ENCODE results near the gene DIDO1. TPM values are rescaled to one million over a fixed set of nuclear protein-coding genes. Genes with fewer than 3 reads are reported as not detected.

DIDO1 gene
- total and polyA plus RNA-seq, 2 of the 13 experiments (the other 11 are each of a cell fraction or from before 2014, with no cell fraction given) = 75.0 to 75.1 TPM

DNA sequence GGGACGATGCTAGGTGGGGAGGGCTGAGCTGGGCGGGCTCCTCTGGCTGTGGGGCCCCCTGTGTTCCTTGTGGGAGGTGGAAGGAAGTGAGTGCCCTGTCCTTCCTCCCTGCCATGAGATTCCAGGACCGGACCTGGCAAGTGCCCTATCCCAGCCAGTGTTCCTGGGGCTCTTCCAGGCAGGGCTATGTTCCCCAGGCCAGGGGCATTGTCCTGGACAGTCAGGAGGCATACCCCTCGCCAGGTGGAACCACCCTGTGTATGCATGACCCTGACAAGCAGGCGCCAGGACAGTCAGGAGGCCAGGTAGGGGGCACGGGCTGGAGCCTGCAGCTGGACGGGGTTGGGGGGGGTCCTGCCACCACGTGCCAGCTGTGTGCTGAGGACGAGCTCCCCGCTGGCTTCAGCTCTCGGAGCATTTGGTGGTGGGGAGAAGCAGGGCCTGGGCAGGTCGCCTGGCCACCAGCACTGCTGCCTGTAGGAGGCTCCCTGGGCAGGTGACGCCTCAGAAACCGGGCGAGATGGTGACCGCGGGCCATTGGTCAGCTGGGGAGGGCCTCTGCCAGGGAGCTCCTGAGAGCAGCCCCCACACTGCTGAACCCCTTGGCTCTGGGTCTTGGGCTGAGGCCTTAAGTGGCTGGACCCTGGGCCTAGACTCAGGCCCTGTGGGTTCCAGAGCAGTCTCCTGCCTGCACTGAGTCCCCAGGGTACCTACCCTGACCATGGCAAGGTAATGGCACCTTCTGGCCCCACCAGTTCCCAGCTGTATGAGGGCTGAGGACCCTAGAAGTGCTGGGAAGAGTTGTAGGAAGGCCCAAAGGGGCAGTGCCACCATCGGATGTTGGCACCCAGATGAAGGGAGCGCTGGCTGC is 26.9 kb upstream of the DIDO1 start (continued):
- TF ChIP-seq, protein P1, sequence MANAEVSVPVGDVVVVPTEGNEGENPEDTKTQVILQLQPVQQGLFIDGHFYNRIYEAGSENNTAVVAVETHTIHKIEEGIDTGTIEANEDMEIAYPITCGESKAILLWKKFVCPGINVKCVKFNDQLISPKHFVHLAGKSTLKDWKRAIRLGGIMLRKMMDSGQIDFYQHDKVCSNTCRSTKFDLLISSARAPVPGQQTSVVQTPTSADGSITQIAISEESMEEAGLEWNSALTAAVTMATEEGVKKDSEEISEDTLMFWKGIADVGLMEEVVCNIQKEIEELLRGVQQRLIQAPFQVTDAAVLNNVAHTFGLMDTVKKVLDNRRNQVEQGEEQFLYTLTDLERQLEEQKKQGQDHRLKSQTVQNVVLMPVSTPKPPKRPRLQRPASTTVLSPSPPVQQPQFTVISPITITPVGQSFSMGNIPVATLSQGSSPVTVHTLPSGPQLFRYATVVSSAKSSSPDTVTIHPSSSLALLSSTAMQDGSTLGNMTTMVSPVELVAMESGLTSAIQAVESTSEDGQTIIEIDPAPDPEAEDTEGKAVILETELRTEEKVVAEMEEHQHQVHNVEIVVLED (CRISPR knock-in tag; IDR thresholded peaks at IDR 0.05; ENCODE audit: borderline replicate concordance) = no peak; the same call in 1 of the 2 replicates
- TF ChIP-seq, protein P2, sequence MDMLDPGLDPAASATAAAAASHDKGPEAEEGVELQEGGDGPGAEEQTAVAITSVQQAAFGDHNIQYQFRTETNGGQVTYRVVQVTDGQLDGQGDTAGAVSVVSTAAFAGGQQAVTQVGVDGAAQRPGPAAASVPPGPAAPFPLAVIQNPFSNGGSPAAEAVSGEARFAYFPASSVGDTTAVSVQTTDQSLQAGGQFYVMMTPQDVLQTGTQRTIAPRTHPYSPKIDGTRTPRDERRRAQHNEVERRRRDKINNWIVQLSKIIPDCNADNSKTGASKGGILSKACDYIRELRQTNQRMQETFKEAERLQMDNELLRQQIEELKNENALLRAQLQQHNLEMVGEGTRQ (IDR thresholded peaks at IDR 0.05; ENCODE audit: low read depth, low read length) = 0 out of 2 replicates have a peak, but pooled peaks have one; percentile 6
- TF ChIP-seq, protein P2 (CRISPR knock-in tag; IDR thresholded peaks at IDR 0.05; ENCODE audit: borderline replicate concordance) = no peak
- TF ChIP-seq CAMTA2 (CRISPR knock-in tag; IDR thresholded peaks at IDR 0.05; ENCODE audit: borderline replicate concordance) (peak; percentile 99), TOE1 (CRISPR knock-in tag; IDR thresholded peaks at IDR 0.05) (0 out of 2 replicates have a peak, but pooled peaks have one; percentile 70), ASH2L (IDR thresholded peaks at IDR 0.05; ENCODE audit: insufficient read length, low read depth, low read length) (no peak), HOXD1 (CRISPR knock-in tag; IDR thresholded peaks at IDR 0.05) (0 out of 2 replicates have a peak, but pooled peaks have one; percentile 10), ZNF839 (CRISPR knock-in tag; IDR thresholded peaks at IDR 0.05; ENCODE audit: borderline replicate concordance) (peak; percentile 41; the same call in 1 of the 2 replicates), PPARG (CRISPR knock-in tag; conservative IDR thresholded peaks at IDR 0.05) (0 out of 2 replicates have a peak, but pooled peaks have one; percentile 15), NONO (IDR thresholded peaks at IDR 0.05) (no peak), NONO (CRISPR knock-in tag; conservative IDR thresholded peaks at IDR 0.05) (no peak), ZFP90 (CRISPR knock-in tag; IDR thresholded peaks at IDR 0.05; ENCODE audit: borderline replicate concordance) (peak; percentile 72; the same call in 1 of the 2 replicates), RCOR2 (CRISPR knock-in tag; IDR thresholded peaks at IDR 0.05) (no peak), ZNF567 (CRISPR knock-in tag; IDR thresholded peaks at IDR 0.05; ENCODE audit: borderline replicate concordance) (no peak), ZC3H4 (CRISPR knock-in tag; IDR thresholded peaks at IDR 0.05; ENCODE audit: borderline replicate concordance) (peak; percentile 81)
- TF ChIP-seq, protein P3, sequence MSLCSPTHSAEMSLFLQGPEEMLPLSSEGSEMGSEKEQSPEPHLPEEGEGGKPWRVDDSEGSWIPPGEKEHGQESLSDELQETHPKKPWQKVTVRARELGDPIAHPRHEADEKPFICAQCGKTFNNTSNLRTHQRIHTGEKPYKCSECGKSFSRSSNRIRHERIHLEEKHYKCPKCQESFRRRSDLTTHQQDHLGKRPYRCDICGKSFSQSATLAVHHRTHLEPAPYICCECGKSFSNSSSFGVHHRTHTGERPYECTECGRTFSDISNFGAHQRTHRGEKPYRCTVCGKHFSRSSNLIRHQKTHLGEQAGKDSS (CRISPR knock-in tag; IDR thresholded peaks at IDR 0.05; ENCODE audit: borderline replicate concordance, low read depth) = peak; percentile 18; the same call in 1 of the 2 replicates
- TF ChIP-seq, protein P4, sequence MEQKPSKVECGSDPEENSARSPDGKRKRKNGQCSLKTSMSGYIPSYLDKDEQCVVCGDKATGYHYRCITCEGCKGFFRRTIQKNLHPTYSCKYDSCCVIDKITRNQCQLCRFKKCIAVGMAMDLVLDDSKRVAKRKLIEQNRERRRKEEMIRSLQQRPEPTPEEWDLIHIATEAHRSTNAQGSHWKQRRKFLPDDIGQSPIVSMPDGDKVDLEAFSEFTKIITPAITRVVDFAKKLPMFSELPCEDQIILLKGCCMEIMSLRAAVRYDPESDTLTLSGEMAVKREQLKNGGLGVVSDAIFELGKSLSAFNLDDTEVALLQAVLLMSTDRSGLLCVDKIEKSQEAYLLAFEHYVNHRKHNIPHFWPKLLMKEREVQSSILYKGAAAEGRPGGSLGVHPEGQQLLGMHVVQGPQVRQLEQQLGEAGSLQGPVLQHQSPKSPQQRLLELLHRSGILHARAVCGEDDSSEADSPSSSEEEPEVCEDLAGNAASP (CRISPR knock-in tag; IDR thresholded peaks at IDR 0.05; ENCODE audit: borderline replicate concordance) = no peak
- TF ChIP-seq, protein P5, sequence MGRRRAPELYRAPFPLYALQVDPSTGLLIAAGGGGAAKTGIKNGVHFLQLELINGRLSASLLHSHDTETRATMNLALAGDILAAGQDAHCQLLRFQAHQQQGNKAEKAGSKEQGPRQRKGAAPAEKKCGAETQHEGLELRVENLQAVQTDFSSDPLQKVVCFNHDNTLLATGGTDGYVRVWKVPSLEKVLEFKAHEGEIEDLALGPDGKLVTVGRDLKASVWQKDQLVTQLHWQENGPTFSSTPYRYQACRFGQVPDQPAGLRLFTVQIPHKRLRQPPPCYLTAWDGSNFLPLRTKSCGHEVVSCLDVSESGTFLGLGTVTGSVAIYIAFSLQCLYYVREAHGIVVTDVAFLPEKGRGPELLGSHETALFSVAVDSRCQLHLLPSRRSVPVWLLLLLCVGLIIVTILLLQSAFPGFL (CRISPR knock-in tag; IDR thresholded peaks at IDR 0.05) = no peak

Measured in HepG2 (cell line).